Adrenal gland (tissue), 5 donors: ENCODE results near the gene GNAL.

Source experiments
- POLR2A ChIP-seq, 2 donors: fragments of 450-650 bp; IDR thresholded peaks; one replicate each; pipeline ENCODE4 v1.6.1; 2017; ENCODE audit warnings: antibody characterized with exemption in 2 of 2, mild to moderate bottlenecking in 2 of 2, moderate library complexity in 1 of 2
- TF ChIP-seq, protein P1 (sequence below), 6 experiments: fragments of 450-650 bp in 4 of 6; fragments of 200-600 bp in 2 of 6; sonication (generic) in 1 of 6; IDR thresholded peaks; 1 replicate in 5 of 6; 2 replicates in 1 of 6; pipeline versions ENCODE4 v1.5.1 to v1.8.0; 2016 to 2021; ENCODE audit warnings: antibody characterized with exemption in 6 of 6, mild to moderate bottlenecking in 2 of 6, moderate library complexity in 1 of 6
- donor health status: DM: no; HTN: no; CAD: no.

DNA sequence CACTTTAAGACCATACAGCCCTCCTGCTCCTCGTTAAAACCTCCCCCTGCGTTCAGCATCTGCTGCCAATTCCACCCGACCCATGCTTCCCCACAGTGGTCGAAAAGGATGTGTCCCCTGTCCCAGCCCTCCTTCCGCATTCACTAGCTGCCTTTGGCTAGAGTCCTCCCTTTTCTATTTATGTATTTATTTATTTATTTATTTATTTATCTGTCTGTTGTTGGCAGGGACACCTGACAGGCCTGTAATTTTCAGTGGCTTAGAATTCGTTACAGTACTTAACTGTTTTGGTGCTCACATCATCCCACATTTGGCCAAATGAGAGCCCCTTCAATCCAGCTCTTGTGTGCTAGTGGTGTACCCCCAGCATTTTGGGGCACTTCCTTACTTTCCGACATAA is 50.8 kb downstream of the GNAL start:
- TF ChIP-seq POLR2A (IDR thresholded peaks at IDR 0.05): no peak
- TF ChIP-seq, protein P1, sequence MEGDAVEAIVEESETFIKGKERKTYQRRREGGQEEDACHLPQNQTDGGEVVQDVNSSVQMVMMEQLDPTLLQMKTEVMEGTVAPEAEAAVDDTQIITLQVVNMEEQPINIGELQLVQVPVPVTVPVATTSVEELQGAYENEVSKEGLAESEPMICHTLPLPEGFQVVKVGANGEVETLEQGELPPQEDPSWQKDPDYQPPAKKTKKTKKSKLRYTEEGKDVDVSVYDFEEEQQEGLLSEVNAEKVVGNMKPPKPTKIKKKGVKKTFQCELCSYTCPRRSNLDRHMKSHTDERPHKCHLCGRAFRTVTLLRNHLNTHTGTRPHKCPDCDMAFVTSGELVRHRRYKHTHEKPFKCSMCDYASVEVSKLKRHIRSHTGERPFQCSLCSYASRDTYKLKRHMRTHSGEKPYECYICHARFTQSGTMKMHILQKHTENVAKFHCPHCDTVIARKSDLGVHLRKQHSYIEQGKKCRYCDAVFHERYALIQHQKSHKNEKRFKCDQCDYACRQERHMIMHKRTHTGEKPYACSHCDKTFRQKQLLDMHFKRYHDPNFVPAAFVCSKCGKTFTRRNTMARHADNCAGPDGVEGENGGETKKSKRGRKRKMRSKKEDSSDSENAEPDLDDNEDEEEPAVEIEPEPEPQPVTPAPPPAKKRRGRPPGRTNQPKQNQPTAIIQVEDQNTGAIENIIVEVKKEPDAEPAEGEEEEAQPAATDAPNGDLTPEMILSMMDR (IDR thresholded peaks at IDR 0.05): no peak
